Kidney epithelial cell (primary cell): ENCODE measurements around the gene MGP. TPM values are rescaled to one million over a fixed set of nuclear protein-coding genes. Genes with fewer than 3 reads are reported as not detected.

Experiments
- DNase-seq: peaks from one replicate; pipeline ENCODE4 v3.0.0-alpha.2; 2010; ENCODE audit warnings: low read depth
- H3K27me3 ChIP-seq: 2 replicates; pipeline ENCODE4 v1.6.0; 2011; ENCODE audit warnings: low read length; ENCODE audit not compliant: control insufficient read depth, insufficient read depth
- H3K36me3 ChIP-seq: 2 replicates; pipeline ENCODE4 v1.5.1; 2011; ENCODE audit warnings: low read length; ENCODE audit not compliant: control insufficient read depth, insufficient read depth
- H3K4me3 ChIP-seq: 2 replicates; pipeline ENCODE4 v1.5.1; 2011; ENCODE audit warnings: low read depth, mild to moderate bottlenecking, control low read depth, low read length
- total RNA-seq: library from RNA; depleted of rRNA; stranded (reverse); fragments of >200 nt; gene quantifications from 2 replicates; pipeline ENCODE4 v1.2.3, GENCODE V29; 2015
- TF ChIP-seq, protein P1 (sequence below): IDR thresholded peaks from 2 replicates; pipeline ENCODE4 v1.5.1; 2011; ENCODE audit warnings: mild to moderate bottlenecking, moderate library complexity, low read length, control low read depth, inconsistent platforms; ENCODE audit not compliant: insufficient read depth, poor library complexity, severe bottlenecking

MGP gene
- total RNA-seq, 1 donor from 2014 or later = 4.0 TPM

- TF ChIP-seq, protein P1, sequence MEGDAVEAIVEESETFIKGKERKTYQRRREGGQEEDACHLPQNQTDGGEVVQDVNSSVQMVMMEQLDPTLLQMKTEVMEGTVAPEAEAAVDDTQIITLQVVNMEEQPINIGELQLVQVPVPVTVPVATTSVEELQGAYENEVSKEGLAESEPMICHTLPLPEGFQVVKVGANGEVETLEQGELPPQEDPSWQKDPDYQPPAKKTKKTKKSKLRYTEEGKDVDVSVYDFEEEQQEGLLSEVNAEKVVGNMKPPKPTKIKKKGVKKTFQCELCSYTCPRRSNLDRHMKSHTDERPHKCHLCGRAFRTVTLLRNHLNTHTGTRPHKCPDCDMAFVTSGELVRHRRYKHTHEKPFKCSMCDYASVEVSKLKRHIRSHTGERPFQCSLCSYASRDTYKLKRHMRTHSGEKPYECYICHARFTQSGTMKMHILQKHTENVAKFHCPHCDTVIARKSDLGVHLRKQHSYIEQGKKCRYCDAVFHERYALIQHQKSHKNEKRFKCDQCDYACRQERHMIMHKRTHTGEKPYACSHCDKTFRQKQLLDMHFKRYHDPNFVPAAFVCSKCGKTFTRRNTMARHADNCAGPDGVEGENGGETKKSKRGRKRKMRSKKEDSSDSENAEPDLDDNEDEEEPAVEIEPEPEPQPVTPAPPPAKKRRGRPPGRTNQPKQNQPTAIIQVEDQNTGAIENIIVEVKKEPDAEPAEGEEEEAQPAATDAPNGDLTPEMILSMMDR = no peak
- H3K27me3 ChIP-seq = no peaks in the 10 kb centered on the region
- no peak overlapping the region for H3K4me3 ChIP-seq
- DNase-seq = no peak
- no peaks in the 10 kb centered on the region for H3K36me3 ChIP-seq
Observed at GRCh38 chr12:14833952-14834351, 51.7 kb downstream of the MGP start.

DNA sequence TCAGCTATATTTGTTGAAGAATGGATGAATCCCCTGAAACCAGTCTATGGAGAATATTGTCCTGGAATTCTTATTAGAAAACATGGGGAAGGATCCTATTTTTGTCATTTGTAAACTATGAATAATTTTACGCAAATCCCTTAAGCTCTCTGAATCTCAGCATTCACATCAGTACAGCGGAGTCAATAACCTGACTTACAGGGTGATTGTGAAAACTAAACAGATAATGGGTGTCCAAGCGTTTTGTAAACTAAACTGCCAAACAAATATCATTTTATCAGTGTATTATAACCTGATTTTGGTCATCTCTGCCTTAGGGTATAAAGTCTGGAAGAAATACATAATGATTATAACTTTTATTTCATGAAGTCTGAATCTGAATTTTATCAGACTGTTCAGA lies 52.3 kb downstream of the MGP start:
- TF ChIP-seq, protein P1 = no peak
- Histone ChIP-seq H3K27me3 (no peaks in the 10 kb centered on the region), H3K4me3 (no peak overlapping the region), H3K36me3 (no peaks in the 10 kb centered on the region)
- no peak for DNase-seq

Other genes starting within 250 kb of the MGP start
- not detected in 2 replicates for gene GUCY2C, start 189.3 kb downstream of the MGP start, total RNA-seq
- gene WBP11, start 82.4 kb downstream of the MGP start, total RNA-seq = 21.7 and 31.4 TPM in 2 replicates
- 4.7 and 4.9 TPM in 2 replicates for gene C12orf60, start 82.2 kb downstream of the MGP start, total RNA-seq
- not detected in 2 replicates for gene SMCO3, start 71.7 kb downstream of the MGP start, total RNA-seq
- not detected in 2 replicates for gene ART4, start 42.3 kb downstream of the MGP start, total RNA-seq
- gene ERP27, start 52.7 kb upstream of the MGP start, total RNA-seq = 0.07 and 0.13 TPM in 2 replicates
- 10.4 and 13.8 TPM in 2 replicates for gene ARHGDIB, start 75.7 kb upstream of the MGP start, total RNA-seq
- gene PDE6H, start 87.2 kb upstream of the MGP start, total RNA-seq = not detected in 2 replicates